ENCODE results near the gene CDR2. TPM values are rescaled to one million over a fixed set of nuclear protein-coding genes. Genes with fewer than 3 reads are reported as not detected.

Gene CDR2
- total and polyA plus RNA-seq, 9 of the 15 experiments (the other 6 are each of a cell fraction or from before 2014, with no cell fraction given): 4.6 to 30.3 (median 19.9) TPM

DNA sequence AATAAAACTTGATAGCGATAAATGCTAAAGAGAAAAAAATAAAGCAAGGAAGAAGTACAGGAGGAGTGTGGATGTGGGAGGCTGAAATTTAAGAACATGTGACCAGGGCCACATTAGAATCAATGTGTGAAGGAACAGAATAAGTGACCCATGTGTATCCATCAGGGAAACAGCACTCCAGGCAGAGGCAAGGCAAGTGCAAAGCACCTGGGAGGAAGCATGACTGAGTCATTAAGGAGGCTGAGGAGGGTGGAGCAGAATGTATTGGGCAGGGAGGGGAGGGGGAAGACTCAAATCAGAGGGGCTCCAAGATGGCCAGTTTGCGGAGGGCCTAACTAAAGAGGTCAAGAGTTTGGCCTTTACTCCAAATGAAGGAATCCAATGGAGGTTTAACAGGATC is 8.0 kb downstream of the CDR2 start (continued):
- TF ChIP-seq, protein P1, sequence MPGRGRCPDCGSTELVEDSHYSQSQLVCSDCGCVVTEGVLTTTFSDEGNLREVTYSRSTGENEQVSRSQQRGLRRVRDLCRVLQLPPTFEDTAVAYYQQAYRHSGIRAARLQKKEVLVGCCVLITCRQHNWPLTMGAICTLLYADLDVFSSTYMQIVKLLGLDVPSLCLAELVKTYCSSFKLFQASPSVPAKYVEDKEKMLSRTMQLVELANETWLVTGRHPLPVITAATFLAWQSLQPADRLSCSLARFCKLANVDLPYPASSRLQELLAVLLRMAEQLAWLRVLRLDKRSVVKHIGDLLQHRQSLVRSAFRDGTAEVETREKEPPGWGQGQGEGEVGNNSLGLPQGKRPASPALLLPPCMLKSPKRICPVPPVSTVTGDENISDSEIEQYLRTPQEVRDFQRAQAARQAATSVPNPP (IDR thresholded peaks at IDR 0.05; ENCODE audit: borderline replicate concordance, insufficient read depth, insufficient read length): no peak
- TF ChIP-seq CHD1 (IDR thresholded peaks at IDR 0.05; ENCODE audit: low read length) (no peak), ARHGAP35 (IDR thresholded peaks at IDR 0.05; ENCODE audit: partially characterized antibody) (no peak), PCBP2 (IDR thresholded peaks at IDR 0.05; ENCODE audit: low read depth, low read length, poor library complexity, severe bottlenecking) (no peak), CBFA2T2 (conservative IDR thresholded peaks at IDR 0.05) (no peak), HMG20A (CRISPR knock-in tag; conservative IDR thresholded peaks at IDR 0.05) (no peak), BACH1 (tag; IDR thresholded peaks at IDR 0.05) (no peak), PHF20 (IDR thresholded peaks at IDR 0.05; ENCODE audit: partially characterized antibody) (no peak), GABPA (tag; conservative IDR thresholded peaks at IDR 0.05; ENCODE audit: low read depth) (no peak), TAF1 (IDR thresholded peaks at IDR 0.05; ENCODE audit: control insufficient read depth, extremely low read depth, insufficient read depth, low read length, severe bottlenecking) (no peak), CAMTA2 (CRISPR knock-in tag; conservative IDR thresholded peaks at IDR 0.05) (no peak), ZNF354B (CRISPR knock-in tag; IDR thresholded peaks at IDR 0.05) (no peak), MTF1 (CRISPR knock-in tag; IDR thresholded peaks at IDR 0.05; ENCODE audit: borderline replicate concordance) (no peak)
- TF ChIP-seq, protein P2, sequence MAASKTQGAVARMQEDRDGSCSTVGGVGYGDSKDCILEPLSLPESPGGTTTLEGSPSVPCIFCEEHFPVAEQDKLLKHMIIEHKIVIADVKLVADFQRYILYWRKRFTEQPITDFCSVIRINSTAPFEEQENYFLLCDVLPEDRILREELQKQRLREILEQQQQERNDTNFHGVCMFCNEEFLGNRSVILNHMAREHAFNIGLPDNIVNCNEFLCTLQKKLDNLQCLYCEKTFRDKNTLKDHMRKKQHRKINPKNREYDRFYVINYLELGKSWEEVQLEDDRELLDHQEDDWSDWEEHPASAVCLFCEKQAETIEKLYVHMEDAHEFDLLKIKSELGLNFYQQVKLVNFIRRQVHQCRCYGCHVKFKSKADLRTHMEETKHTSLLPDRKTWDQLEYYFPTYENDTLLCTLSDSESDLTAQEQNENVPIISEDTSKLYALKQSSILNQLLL (CRISPR knock-in tag; IDR thresholded peaks at IDR 0.05; ENCODE audit: borderline replicate concordance): no peak
